ENCODE data around the gene DOCK11.

- TF ChIP-seq POLR2A (IDR thresholded peaks at IDR 0.05): no peak
- TF ChIP-seq CTCF (IDR thresholded peaks at IDR 0.05): no peak
Measured at GRCh38 chrX:118675326-118675965, 179.8 kb downstream of the DOCK11 start.

All from uterus (tissue), 2 donors.